HUDEP-2 (cell line): ENCODE results near the gene RASD2.

Experiments
- DNase-seq, 76 experiments: peaks; one replicate each; lab custom pipeline; 2025; ENCODE audit not compliant: unreplicated experiment in 76 of 76; lab: John Stamatoyannopoulos, UW

RASD2 gene

DNA sequence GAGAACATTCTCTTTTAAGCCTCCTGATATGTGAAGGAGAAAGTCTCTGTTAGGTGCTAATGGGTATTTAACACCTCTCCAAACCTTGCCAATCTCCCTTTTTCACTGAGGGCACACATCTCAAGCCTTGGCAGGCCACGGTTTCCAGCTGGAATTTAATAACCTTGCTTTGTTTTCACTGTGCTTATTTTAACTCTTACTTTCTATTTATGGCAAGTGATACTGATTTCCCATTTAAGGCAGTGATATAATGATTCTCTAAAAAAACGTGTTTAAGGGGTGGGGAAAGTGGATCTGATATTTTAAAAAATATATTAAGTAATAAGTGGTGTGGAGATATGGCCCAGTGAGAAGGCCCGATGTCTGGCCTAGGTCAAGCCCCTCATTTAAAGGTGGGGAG is 1.1 kb upstream of the RASD2 start:
- DNase-seq, result no peak

DNA sequence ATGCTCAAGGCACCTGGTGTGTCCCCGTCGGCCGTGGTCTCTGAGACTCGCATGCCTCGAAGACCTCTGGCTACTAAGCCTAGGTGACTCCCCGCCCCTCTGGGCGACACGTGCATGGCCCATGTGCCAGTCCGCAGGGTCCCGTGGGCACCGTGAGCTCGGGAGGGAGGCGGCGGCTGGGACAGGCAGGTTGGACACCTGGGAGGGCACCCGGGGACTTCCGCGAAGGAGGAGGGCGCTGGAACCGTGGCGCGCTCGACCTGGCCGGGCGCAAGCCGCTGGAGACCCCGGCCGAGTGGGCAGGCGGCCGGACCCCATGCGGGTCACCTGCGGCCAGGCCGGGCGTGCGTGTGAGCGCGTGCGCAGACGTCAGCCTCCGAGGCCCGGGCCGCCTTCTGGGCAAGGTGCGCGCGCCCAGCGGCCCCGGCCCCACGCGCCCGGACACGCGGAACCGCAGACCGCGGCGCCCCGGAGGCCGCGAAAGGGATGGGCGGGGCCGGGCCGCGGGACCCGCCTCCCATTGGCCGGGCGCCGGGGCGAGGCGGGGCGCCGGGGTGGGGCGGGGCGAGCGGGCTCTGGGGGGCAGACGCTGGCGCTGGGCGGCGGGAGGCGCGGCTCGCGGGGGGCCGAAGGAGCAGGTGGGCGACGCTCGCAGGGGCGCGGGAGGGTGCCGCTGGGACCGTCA is 579 bp upstream of the RASD2 start:
- peak in 28 of 76 experiments; percentile 4 to 59 (median 24) for DNase-seq

DNA sequence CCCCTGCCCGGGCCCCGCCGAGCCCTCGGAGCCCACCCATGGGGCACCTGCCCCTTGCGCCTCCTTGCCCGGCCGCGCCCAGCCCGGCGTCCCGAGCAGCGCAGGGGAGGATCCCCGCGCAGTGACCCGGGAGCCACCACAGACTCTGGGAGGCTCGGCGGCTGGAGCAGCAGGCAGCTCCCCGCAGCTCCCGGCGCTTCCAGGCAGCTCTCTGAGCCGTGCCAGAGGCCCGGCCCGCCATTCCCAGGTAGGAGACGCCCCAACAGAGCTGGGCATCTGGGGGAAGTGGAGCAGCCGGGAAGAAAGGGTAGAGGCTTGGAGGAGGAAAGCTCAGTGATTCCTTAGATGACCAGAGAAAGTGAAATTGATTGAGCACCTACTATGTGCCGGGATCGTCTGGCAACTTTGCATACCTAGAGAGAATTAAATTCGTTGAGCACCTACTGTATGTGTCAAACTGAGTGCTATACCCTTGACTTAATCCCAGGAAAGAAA is 670 bp downstream of the RASD2 start:
- no peak for DNase-seq

DNA sequence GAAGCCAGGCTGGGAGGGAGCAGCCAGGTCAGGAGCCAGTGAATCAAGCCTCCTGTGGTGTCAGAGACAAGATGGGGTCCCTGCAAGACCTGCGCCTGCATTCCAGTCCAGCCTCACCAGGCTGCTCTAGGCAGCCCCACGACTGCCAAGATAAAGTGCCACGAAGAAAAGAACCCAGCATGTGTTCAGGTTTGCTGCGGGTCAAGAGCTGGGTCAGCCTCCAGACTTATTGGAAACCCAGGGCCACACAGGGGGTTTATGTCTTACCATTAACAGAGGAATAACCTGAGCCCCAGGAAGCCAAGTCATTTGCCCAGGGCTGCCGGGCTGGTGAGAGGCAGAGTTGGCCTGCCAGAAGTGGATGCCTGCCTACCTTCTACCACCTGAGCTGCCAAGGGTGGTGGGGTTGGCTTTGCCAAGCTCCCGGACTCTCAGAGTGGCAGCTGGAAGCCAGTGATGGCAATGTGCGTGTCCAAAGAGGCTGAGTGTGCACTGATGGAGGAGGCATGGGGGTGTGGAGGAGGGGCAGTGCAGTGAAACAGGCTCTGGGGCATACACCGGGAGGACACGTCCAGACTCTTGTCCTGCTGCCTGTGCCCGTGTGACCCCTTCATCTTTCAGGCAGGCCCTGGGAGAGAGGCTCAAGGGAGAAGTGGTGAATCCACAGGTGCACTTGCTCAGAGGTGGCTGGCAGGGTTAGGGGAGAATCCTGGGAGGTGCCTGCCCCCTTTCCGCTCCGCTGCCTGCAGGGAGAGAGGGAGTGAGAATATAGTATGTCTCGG is 1.7 kb downstream of the RASD2 start:
- DNase-seq, result no peak

DNA sequence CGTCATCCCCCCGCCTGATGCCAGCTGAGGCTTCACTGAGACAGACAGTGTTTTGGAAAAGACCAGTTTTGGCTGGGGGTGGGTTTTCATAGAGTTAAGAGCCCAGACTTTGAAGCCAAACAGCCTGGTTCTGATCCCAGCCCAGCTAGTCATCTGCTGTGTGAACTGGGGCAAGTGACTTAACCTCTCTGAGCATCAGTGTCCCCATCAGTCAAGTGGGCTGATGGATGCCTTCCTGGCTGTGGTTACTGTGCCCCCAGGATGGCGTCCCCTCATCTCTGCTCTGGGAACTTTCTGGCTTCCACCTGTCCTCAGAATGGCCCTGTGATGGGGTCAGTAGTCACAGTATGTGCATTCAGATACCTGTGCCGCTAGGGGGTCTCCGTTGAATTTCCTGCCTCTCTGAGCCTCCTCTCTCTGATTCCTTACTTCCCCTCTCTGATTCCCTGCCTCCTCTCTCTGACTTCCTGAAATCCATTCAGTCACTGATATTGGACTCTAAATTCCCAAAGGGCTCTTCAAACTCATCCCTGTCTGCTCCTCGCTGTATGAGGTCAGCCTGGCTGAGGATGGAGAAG is 2.4 kb downstream of the RASD2 start:
- no peak for DNase-seq

DNA sequence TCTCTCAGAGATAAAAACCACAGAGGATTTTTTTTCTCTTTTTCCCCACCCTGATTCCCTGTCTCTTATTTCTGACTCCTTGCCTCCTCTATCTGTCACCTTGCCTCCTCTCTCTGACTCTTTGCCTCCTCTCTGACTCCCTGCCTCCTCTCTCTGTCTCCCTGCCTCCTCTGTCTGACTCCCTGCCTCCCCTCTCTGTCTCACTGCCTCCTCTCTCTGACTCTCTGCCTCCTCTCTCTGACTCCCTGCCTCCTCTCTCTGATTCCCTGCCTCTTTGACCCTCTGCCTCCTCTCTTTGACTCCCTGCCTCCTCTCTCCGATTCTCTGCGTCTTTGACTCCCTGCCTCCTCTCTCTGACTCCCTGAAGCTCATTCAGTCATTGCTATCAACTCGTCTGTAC is 3.1 kb downstream of the RASD2 start:
- DNase-seq, result no peak

DNA sequence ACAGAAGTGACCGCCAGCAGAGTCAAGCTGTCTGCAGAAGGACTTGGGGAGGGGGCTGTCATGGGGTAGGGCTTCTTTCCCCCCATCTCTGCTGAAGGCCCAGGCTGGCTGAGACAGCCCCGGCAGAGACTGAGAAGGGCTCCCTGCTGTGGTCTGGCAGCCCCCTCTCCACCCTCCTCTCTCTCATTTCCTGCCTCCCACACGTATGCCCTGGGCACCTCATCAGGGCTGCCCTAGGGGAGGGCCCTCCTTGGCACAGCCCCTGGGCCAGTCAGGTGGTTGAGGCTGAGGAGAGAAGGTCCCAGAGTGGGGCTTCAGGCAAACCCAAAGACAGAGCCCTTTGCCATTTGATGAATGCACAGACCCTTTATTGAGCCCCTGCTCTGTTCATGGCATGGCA is 3.6 kb downstream of the RASD2 start:
- DNase-seq, result no peak

DNA sequence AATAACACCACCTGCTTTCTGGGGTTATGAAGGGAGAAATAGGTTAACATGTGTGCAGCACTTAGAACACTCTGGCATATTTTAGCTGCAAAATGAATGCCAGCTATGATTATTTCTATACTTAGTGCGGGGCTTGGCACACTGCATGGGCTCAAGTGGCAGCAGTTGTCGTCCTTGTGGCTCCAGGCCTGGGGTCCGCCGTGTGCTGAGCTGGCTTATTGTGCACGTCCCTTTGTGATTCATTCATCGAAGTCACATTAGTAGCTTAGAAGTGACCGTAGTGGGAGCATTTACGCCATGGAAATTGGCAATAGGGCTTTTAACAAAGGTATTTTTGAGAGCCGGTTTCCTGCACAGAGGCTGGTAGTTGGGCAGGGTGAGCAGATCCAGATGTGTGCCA is 4.2 kb downstream of the RASD2 start:
- DNase-seq, result no peak

DNA sequence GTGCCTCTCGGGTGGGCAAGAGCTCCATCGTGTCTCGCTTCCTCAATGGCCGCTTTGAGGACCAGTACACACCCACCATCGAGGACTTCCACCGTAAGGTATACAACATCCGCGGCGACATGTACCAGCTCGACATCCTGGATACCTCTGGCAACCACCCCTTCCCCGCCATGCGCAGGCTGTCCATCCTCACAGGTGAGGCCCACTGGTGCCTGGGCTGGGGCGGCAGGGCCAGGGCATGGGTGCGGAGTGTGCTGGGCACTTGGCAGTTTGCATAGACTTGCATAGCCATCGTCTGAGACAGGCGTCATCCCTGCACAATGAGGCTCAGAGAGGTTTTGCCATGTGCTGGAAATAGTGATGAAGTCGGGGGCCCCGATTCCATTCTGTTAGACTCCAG is 6.3 kb downstream of the RASD2 start:
- no peak for DNase-seq

DNA sequence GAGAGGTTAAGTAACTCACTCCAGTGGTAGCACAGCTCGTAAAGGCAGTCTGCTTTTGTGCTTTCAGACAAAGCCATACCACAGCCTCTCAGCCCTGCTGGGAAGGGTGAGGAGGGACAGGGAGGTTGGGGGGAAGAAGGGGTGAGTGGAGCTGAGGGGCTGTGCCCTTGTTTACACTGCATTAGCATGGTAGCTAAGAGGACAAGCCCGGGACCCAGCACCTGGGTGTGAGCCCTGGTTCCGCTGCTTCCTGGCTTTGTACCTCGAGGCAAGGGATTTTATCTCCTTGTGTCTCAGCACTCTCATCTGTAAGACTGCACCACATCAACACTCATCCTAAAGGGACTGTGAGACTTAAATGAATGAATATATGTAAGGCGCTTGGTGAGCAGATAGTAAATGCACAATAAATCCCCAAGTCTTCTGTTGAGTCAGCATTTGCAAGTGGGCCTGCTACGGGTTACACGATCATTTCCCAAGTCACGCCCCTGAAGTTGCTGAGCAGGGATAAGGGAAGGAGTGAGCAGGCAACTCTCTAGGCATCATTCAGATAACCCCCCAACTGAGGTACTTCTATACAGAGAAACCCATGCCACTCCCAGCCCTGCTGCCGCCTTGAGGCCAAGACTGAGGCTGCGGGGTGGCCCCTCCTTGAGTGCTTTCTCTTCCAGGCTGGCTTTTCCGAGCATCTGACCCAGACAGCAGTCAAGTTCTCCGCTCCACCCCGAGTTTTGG is 7.5 kb downstream of the RASD2 start:
- DNase-seq, result peak in 3 of 76 experiments; percentile 6 to 13 (median 7)

DNA sequence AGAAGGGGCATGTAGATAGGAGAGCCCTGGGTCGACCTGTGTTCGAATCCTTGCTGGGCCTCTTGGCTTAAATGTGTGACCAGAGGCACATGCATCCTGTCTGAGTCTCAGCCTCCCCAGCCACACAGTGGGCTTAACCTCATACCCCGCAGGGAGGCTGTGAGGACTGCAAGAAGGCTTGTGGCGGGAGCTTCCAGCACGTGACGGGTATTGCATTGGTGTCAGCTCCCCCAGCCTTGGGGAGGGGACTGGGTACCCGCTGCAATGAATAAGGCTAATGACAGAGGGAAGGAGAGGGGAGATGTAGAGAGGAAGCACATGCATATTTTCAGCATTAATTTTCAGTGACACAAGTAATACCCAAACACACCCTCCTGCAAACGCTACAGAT is 8.1 kb downstream of the RASD2 start:
- DNase-seq, result no peak

DNA sequence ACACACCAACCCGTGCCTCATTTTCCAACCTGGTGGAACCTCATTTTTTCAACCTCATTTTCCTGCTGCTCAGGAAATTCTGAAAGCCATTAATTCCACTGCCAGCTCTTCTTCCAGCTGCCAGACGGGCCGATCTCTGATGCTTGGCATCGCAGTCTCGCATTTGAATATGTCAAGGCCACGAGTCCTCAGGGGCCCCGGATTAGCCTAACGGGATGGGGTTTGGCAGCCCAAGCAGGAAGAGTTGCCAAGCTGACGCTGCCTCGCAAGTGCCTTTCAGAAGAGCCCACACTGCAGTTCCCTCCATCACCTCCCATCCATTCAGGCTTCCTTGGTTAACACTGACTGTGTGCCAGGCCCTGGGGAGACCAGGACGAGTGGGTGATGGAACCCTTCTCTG is 8.7 kb downstream of the RASD2 start:
- no peak for DNase-seq

DNA sequence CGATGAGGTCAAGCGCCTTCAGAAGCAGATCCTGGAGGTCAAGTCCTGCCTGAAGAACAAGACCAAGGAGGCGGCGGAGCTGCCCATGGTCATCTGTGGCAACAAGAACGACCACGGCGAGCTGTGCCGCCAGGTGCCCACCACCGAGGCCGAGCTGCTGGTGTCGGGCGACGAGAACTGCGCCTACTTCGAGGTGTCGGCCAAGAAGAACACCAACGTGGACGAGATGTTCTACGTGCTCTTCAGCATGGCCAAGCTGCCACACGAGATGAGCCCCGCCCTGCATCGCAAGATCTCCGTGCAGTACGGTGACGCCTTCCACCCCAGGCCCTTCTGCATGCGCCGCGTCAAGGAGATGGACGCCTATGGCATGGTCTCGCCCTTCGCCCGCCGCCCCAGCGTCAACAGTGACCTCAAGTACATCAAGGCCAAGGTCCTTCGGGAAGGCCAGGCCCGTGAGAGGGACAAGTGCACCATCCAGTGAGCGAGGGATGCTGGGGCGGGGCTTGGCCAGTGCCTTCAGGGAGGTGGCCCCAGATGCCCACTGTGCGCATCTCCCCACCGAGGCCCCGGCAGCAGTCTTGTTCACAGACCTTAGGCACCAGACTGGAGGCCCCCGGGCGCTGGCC is 11.0 kb downstream of the RASD2 start:
- no peak for DNase-seq

DNA sequence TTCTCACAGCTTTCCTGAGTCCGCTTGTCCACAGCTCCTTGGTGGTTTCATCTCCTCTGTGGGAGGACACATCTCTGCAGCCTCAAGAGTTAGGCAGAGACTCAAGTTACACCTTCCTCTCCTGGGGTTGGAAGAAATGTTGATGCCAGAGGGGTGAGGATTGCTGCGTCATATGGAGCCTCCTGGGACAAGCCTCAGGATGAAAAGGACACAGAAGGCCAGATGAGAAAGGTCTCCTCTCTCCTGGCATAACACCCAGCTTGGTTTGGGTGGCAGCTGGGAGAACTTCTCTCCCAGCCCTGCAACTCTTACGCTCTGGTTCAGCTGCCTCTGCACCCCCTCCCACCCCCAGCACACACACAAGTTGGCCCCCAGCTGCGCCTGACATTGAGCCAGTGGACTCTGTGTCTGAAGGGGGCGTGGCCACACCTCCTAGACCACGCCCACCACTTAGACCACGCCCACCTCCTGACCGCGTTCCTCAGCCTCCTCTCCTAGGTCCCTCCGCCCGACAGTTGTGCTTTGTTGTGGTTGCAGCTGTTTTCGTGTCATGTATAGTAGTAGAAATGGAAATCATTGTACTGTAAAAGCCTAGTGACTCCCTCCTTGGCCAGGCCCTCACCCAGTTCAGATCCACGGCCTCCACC is 11.7 kb downstream of the RASD2 start:
- DNase-seq, result peak in 40 of 76 experiments; percentile 3 to 56 (median 32)

DNA sequence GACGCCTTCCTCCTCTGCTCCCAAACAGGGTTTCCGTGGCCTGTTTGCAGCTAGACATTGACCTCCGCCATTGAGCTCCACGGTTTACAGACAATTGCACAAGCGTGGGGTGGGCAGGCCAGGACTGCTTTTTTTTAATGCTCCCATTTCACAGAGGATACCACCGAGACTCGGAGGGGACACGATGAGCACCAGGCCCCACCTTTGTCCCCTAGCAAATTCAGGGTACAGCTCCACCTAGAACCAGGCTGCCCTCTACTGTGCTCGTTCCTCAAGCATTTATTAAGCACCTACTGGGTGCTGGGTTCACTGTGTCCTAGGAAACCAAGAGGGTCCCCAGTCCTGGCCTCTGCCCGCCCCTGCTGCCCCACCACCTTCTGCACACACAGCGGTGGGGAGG is 12.2 kb downstream of the RASD2 start:
- no peak for DNase-seq

DNA sequence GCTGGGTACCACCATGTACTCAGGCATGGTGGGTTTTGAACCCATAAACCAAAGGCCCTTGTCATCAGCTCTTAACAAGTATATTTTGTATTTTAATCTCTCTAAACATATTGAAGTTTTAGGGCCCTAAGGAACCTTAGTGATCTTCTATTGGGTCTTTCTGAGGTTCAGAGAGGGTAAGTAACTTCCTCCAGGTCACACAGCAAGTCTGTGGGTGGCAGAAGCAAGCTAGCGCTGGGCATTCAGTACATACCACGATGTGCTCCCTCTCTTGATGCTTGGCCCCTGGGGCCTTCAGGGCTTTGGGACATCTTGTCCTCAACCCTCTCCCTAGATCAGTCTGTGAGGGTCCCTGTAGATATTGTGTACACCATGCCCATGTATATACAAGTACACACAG is 12.7 kb downstream of the RASD2 start:
- no peak for DNase-seq

DNA sequence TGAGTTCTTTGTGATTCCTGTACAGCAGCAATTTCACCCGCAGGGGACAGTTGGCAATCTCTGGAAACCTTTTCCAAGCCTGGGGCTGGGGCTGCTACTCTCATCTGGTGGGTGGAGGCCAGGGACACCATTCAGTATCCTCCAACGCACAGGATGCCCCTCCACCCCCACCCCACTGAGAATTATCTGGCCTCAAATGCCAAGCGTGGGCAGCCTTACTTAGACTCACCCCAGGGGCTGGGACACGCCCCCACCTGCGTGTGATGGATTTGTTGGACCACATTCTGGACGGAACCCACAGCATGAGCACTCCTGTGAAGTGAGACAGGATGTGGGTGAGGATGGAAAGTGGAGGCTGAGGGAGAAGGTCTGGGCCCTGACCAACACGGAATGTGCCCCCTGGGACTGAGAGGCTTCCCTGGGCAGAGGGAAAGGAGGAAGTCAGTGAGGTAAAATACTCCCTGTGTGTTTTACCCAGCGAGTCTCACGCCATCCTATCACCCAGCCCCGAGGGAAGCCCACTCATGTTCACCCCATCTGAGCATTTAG is 13.7 kb downstream of the RASD2 start:
- DNase-seq, result no peak

DNA sequence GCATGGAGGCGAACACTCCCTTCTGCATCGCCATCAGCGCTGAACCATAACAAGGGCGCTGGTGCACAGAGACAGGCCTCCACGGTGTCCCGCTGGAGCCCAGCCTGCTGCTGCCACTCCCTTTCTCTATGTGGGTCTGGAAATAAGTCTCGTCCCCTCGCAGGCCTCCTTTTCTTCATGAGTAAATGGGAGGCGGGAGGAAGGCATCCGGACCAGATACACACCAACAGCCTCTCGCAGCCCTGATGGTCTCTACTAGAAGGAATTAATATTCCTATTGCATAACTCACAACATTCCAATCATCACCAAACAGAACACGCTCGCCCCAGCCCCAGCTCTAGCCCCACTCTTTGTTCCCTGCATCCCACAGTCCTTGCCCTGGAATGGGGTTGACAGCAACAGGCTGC is 14.9 kb downstream of the RASD2 start:
- DNase-seq, result no peak

DNA sequence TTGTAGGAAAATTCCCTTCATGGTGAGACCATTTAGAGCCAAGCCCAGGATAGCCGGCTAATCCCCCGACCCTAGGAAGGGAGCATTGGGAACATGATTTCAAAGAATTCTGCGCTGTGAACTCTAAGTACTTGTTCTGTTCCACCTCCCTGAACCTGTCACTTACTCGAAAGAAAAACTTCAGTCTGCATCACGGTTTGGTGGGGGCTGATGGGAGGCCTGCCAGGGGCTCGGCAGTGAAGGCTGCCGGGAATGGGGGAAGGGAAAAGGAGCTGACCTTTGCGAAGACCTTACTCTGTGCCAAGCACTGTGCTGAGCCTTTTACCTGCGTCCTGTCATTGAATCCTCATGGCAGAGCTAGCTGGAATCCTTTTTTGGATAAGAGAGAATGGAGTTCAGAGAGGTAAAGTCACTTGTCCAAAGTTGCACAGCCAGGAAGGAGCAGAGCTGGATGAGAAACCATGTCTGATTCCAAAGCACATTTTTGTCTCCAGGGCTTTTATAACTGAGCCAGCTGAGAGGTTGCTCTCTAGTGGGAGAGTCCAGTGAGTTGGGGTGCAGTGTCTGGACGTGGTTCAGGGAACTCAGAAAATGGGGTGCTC is 15.4 kb downstream of the RASD2 start:
- no peak for DNase-seq

DNA sequence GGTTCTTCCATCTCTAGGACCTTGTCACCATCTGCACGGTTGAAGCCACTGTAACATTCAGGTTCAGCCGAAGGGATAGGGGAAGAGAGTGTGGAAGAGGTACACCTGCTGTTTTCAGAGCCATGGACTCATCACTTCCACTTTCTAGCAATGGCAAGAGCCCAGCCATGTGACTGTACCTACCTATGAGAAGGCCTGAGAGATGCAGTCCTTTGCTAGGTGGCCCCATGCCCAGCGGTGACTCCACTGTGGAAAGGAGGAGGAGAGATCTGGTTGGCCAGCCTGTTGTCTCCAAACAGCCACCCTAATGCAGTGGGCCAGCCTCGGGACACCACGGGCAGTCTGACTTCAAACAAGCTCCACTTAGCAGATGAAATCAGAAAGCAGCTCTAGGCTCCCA is 16.0 kb downstream of the RASD2 start:
- DNase-seq, result no peak
